ENCODE measurements around the gene FADS1. TPM values are rescaled to one million over a fixed set of nuclear protein-coding genes. Genes with fewer than 3 reads are reported as not detected.
A peak's percentile ranks its signal among the peaks of the same experiment; 100 is the strongest.

Gene FADS1
- total and polyA plus RNA-seq, 2 of the 13 experiments (the other 11 are each of a cell fraction or from before 2014, with no cell fraction given): 91.8 to 108 TPM

DNA sequence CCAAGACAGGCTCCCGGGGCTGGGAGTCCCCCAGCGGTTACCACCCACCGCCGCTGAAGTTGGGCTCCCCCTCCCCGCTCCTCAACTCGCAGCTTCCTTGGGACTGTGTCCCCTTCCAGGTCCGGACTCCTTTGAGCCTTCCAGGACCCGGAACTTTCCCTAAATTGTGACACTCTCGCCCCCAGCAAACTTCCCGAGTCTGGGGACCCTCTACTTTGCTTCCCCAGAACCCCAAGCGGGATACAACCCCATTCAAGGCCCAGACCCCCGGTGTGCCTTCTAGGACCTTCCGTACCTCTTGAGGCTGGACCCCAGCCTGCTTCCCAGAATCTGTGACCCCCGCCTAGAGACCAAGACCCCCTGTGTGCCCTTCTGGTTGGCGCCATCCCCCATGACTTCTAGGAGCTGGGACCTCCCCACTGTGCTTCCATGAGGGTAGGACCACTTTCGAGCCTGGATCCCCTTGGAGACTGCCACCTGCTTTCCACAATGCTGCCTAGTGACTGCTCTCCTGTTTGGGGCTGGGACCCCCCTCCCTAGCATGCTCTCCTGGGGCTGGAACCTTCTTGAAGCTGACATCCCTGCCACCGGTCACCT is 63.8 kb downstream of the FADS1 start (continued):
- TF ChIP-seq, protein P1, sequence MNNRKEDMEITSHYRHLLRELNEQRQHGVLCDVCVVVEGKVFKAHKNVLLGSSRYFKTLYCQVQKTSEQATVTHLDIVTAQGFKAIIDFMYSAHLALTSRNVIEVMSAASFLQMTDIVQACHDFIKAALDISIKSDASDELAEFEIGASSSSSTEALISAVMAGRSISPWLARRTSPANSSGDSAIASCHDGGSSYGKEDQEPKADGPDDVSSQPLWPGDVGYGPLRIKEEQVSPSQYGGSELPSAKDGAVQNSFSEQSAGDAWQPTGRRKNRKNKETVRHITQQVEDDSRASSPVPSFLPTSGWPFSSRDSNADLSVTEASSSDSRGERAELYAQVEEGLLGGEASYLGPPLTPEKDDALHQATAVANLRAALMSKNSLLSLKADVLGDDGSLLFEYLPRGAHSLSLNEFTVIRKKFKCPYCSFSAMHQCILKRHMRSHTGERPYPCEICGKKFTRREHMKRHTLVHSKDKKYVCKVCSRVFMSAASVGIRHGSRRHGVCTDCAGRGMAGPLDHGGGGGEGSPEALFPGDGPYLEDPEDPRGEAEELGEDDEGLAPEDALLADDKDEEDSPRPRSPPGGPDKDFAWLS (CRISPR knock-in tag; IDR thresholded peaks at IDR 0.05; ENCODE audit: borderline replicate concordance): no peak
- TF ChIP-seq SUZ12 (IDR thresholded peaks at IDR 0.05; ENCODE audit: low read depth, low read length) (no peak), ARHGAP35 (CRISPR knock-in tag; IDR thresholded peaks at IDR 0.05; ENCODE audit: borderline replicate concordance) (no peak), SOX6 (IDR thresholded peaks at IDR 0.05) (no peak), SOX6 (CRISPR knock-in tag; IDR thresholded peaks at IDR 0.05) (0 out of 2 replicates have a peak, but pooled peaks have one; percentile 9), HNRNPL (IDR thresholded peaks at IDR 0.05; ENCODE audit: low read depth, low read length) (no peak), IRX3 (CRISPR knock-in tag; IDR thresholded peaks at IDR 0.05; ENCODE audit: borderline replicate concordance, low read depth) (no peak), MLLT10 (CRISPR knock-in tag; IDR thresholded peaks at IDR 0.05) (no peak), SOX5 (CRISPR knock-in tag; IDR thresholded peaks at IDR 0.05; ENCODE audit: borderline replicate concordance) (no peak), ZNF224 (CRISPR knock-in tag; IDR thresholded peaks at IDR 0.05) (no peak), RARG (CRISPR knock-in tag; IDR thresholded peaks at IDR 0.05; ENCODE audit: low read depth) (no peak), ZNF382 (CRISPR knock-in tag; IDR thresholded peaks at IDR 0.05; ENCODE audit: borderline replicate concordance) (no peak), RORA (CRISPR knock-in tag; IDR thresholded peaks at IDR 0.05) (no peak), GABPB1 (CRISPR knock-in tag; IDR thresholded peaks at IDR 0.05) (no peak)
- TF ChIP-seq, protein P2, sequence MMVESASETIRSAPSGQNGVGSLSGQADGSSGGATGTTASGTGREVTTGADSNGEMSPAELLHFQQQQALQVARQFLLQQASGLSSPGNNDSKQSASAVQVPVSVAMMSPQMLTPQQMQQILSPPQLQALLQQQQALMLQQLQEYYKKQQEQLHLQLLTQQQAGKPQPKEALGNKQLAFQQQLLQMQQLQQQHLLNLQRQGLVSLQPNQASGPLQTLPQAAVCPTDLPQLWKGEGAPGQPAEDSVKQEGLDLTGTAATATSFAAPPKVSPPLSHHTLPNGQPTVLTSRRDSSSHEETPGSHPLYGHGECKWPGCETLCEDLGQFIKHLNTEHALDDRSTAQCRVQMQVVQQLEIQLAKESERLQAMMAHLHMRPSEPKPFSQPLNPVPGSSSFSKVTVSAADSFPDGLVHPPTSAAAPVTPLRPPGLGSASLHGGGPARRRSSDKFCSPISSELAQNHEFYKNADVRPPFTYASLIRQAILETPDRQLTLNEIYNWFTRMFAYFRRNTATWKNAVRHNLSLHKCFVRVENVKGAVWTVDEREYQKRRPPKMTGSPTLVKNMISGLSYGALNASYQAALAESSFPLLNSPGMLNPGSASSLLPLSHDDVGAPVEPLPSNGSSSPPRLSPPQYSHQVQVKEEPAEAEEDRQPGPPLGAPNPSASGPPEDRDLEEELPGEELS (CRISPR knock-in tag; IDR thresholded peaks at IDR 0.05): no peak

Data from HepG2 (cell line).